Lung (tissue), 12 donors: ENCODE data around the gene FHL1. TPM values are rescaled to one million over a fixed set of nuclear protein-coding genes. Genes with fewer than 3 reads are reported as not detected.

Experiments
- ATAC-seq: fragments of 200-7000 bp; cut with Tn5 transposase; one replicate; pipeline ENCODE4 v1.9.1; 2020; ENCODE audit warnings: moderate number of reproducible peaks; ENCODE audit not compliant: insufficient read depth, low FRiP score
- DNase-seq, 3 donors: peaks; one replicate each; pipeline ENCODE4 v3.0.0-alpha.2; 2013 to 2017
- H3K27ac ChIP-seq, 2 donors: one replicate each; pipeline ENCODE4 v1.5.1; 2013; ENCODE audit warnings: mild to moderate bottlenecking in 2 of 2, moderate library complexity in 2 of 2, control low read depth in 1 of 2, inconsistent platforms in 1 of 2, low read depth in 1 of 2, low read length in 1 of 2
- H3K27me3 ChIP-seq, 3 donors: one replicate each; pipeline ENCODE4 v1.5.1; 2013; ENCODE audit warnings: low read length in 2 of 3; ENCODE audit not compliant: control insufficient read depth in 3 of 3, insufficient read depth in 3 of 3
- H3K36me3 ChIP-seq, 4 donors: one replicate each; pipeline ENCODE4 v1.5.1; 2013; ENCODE audit warnings: low read length in 4 of 4, mild to moderate bottlenecking in 1 of 4, moderate library complexity in 1 of 4; ENCODE audit not compliant: control insufficient read depth in 4 of 4, insufficient read depth in 4 of 4
- H3K4me1 ChIP-seq, 5 donors: one replicate each; pipeline ENCODE4 v1.5.1; 2013; ENCODE audit warnings: low read length in 5 of 5, mild to moderate bottlenecking in 2 of 5, moderate library complexity in 1 of 5; ENCODE audit not compliant: control insufficient read depth in 5 of 5, insufficient read depth in 5 of 5
- H3K4me3 ChIP-seq: one replicate; pipeline ENCODE4 v1.5.1; 2013; ENCODE audit warnings: mild to moderate bottlenecking, control low read depth, moderate library complexity
- H3K9ac ChIP-seq, 2 donors: one replicate each; pipeline ENCODE4 v1.5.1; 2013; ENCODE audit warnings: low read length in 2 of 2, control low read depth in 1 of 2; ENCODE audit not compliant: insufficient read depth in 1 of 2
- H3K9me3 ChIP-seq, 4 donors: one replicate each; pipeline ENCODE4 v1.5.1; 2013; ENCODE audit warnings: low read length in 3 of 4, mild to moderate bottlenecking in 1 of 4, moderate library complexity in 1 of 4; ENCODE audit not compliant: control insufficient read depth in 4 of 4, insufficient read depth in 3 of 4
- CTCF ChIP-seq: IDR thresholded peaks from 2 replicates; pipeline ENCODE4 v1.5.1; 2012; ENCODE audit warnings: mild to moderate bottlenecking; ENCODE audit errors: control extremely low read depth, extremely low read depth
- WGBS, 2 donors: extraction: QIAGEN DNeasy Blood & Tissue Kit; methylation state at CpG; one replicate each; pipeline ENCODE4 v1.1.7; 2013; 5-methylcytosine and 5-hydroxymethylcytosine counted together
- polyA plus RNA-seq, 2 donors: library from polyadenylated mRNA; stranded (reverse); fragments of 200-250 nt; gene quantifications; one replicate each; pipeline ENCODE4 v1.2.1, GENCODE V29; 2013
- total RNA-seq, 2 donors: library from RNA; depleted of rRNA in 1 of 2; stranded (reverse); fragments of >200 nt in 1 of 2; gene quantifications; one replicate each; pipeline ENCODE4 v1.2.1, GENCODE V29; 2014 to 2021
- donor health status: control.
- donor health status: control.
- donor health status: Bipolar disorder and iron deficiency.
- donor health status: healthy.
- donor health status: DM: yes; HTN: yes; CAD: no.

FHL1 gene
- total and polyA plus RNA-seq, 4 donors = 49.6 to 313 (median 150) TPM

DNA sequence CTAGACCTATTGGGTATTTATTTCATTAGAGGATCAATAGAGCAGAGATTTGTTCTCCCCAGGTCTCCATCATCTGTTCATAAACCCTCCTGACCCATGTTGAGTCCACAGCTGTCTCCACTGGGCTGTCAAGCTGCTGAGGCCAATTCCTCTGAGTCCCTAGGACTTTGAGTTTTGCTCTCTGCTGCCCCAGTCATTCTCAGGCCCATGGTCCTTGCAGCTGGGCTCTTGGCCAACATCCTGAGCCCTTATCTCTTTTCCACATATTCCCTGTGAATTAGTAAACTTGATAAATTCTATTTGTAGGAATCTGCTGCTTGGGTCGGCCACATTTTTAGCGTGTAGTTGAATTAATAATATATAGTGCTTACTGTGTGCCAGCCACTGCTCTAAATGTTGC is 41.9 kb downstream of the FHL1 start:
- no peak for TF ChIP-seq CTCF
- ATAC-seq = no peak
- DNase-seq = peak in 1 of 3 donors; percentile 41
- Histone ChIP-seq H3K4me1 (peaks cover 0 to 27% (median 4%) of the 10 kb centered on the region in 5 donors), H3K27me3 (peaks cover 0 to 3% (median 3%) of the 10 kb centered on the region in 3 donors), H3K9me3 (peaks cover 0 to 2% (median 0%) of the 10 kb centered on the region in 4 donors), H3K9ac (no peak overlapping the region), H3K4me3 (no peak overlapping the region), H3K36me3 (no peaks in the 10 kb centered on the region), H3K27ac (peak overlapping the region in 1 of 2 donors; percentile 77)
- WGBS, 2 donors = 58 to 77% methylated on average over 2 of the region's 2 CpGs

- DNase-seq (no peak), ATAC-seq (no peak)
- Histone ChIP-seq H3K4me3 (no peak overlapping the region), H3K36me3 (no peaks in the 10 kb centered on the region), H3K4me1 (peaks cover 0 to 23% (median 4%) of the 10 kb centered on the region in 5 donors), H3K27me3 (peaks cover 0 to 3% (median 3%) of the 10 kb centered on the region in 3 donors), H3K9me3 (peaks cover 0 to 2% (median 0%) of the 10 kb centered on the region in 4 donors), H3K9ac (no peak overlapping the region), H3K27ac (peak overlapping the region; percentile 56 to 87)
- 73 to 92% methylated on average over 10 of the region's 10 CpGs for WGBS, 2 donors
- no peak for TF ChIP-seq CTCF
Measured at GRCh38 chrX:136190038-136190713, 42.8 kb downstream of the FHL1 start.

GRCh38 chrX:136191171-136191570 is 43.8 kb downstream of the FHL1 start:
- Histone ChIP-seq H3K4me3 (no peak overlapping the region), H3K27ac (peak overlapping the region; percentile 81 to 87), H3K27me3 (peaks cover 0 to 4% (median 2%) of the 10 kb centered on the region in 3 donors), H3K4me1 (peaks cover 0 to 31% (median 4%) of the 10 kb centered on the region in 5 donors), H3K36me3 (no peaks in the 10 kb centered on the region), H3K9me3 (peaks cover 0 to 2% (median 0%) of the 10 kb centered on the region in 4 donors), H3K9ac (no peak overlapping the region)
- no peak for TF ChIP-seq CTCF
- DNase-seq (no peak), ATAC-seq (no peak)
- 54 to 59% methylated on average over 6 of the region's 6 CpGs for WGBS, 2 donors
